Loucy (cell line): ENCODE results near the gene LMX1B.

ENCODE experiments used
- CTCF ChIP-seq: fragments of 200-600 bp; sonication (generic); conservative IDR thresholded peaks from 2 replicates; pipeline ENCODE4 v1.5.1; 2014; ENCODE audit warnings: mild to moderate bottlenecking, antibody characterized with exemption, low read length
- EZH2phosphoT487 ChIP-seq: fragments of 200-600 bp; IDR thresholded peaks from 2 replicates; pipeline ENCODE4 v1.6.1; 2018; ENCODE audit warnings: antibody characterized with exemption, mild to moderate bottlenecking, moderate library complexity, borderline replicate concordance

GRCh38 chr9:126565336-126566128 is 48.2 kb upstream of the LMX1B start:
- no peak for TF ChIP-seq CTCF
- no peak for TF ChIP-seq EZH2phosphoT487
